ENCODE measurements around the gene MYEF2. TPM values are rescaled to one million over a fixed set of nuclear protein-coding genes. Genes with fewer than 3 reads are reported as not detected.

The MYEF2 gene
- total RNA-seq, 2 experiments from 2014 or later, result 44.0 to 107 TPM

- H4K20me1 ChIP-seq (ENCODE audit: insufficient read depth, low read length), result peaks cover 6% of the 10 kb centered on the region; the same call in 1 of the 2 replicates
- peaks cover 63% of the 10 kb centered on the region for H3K79me2 ChIP-seq (ENCODE audit: insufficient read depth, low read depth, low read length)
- peak overlapping the region; percentile 93 for H3K4me2 ChIP-seq (ENCODE audit: low read length)
- CTCF ChIA-PET (ENCODE audit: unreplicated experiment), result no interaction called here
- intact Hi-C loops (cut with micrococcal nuclease; ENCODE audit: unreplicated experiment), result no loop called here
- BruUV-seq (replicated peaks), result TSS peak; percentile 65
- H2AFZ ChIP-seq (ENCODE audit: low read length), result peak overlapping the region; percentile 94; the same call in 1 of the 2 replicates
- H3K9me2 ChIP-seq (ENCODE audit: insufficient read depth, low read length), result no peaks in the 10 kb centered on the region
- TF ChIP-seq EZH2phosphoT487 (IDR thresholded peaks at IDR 0.05; ENCODE audit: borderline replicate concordance, low read depth, low read length) (no peak), CTCF (conservative IDR thresholded peaks at IDR 0.05; ENCODE audit: low read length) (no peak)
- POLR2A ChIA-PET, result interaction anchor here (1.1 to 1.2 kb wide), 2 partner anchors 153 to 155 kb away, joined by 3 to 4 read pairs; no protein-coding TSS in a partner anchor
- H3K9me3 ChIP-seq (ENCODE audit: low read length), result peaks cover 21% of the 10 kb centered on the region; the same call in 1 of the 2 replicates
- peaks cover 23% of the 10 kb centered on the region for H3K36me3 ChIP-seq (ENCODE audit: insufficient read depth, low read length)
- no peak for DNase-seq (ENCODE audit: low spot score)
- H3K27ac ChIP-seq (ENCODE audit: low read depth, low read length, poor library complexity, severe bottlenecking), result peak overlapping the region; percentile 78
- H3K4me3 ChIP-seq (ENCODE audit: low read depth, low read length, poor library complexity, severe bottlenecking), result peak overlapping the region; percentile 84
- H3K4me1 ChIP-seq (ENCODE audit: insufficient read depth, low read length, poor library complexity, severe bottlenecking), result peaks cover 48% of the 10 kb centered on the region
Observed at GRCh38 chr15:48176957-48177356, 1.1 kb downstream of the MYEF2 start.

DNA sequence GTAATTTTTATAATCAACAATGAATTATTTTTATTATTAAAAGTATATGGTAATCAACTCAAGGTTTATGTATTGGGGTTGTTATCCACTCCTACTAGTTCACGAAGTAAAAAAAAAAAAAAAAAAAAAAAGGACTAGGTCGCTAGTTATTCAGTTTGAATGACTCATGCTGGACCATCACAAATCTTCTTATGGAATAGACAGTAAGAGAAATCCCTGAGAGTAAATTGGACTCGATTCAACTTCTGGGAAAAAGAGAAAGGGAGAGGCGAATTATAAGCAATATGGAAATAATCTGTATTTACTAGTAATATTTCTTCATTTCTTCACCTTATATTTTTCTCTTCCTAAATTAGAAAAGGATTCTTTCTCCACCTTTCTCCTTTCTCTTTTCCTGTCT, 2.0 kb downstream of the MYEF2 start:
- CTCF ChIA-PET (ENCODE audit: unreplicated experiment), result no interaction called here
- Histone ChIP-seq H3K27ac (ENCODE audit: low read depth, low read length, poor library complexity, severe bottlenecking) (no peak overlapping the region), H3K4me1 (ENCODE audit: insufficient read depth, low read length, poor library complexity, severe bottlenecking) (peaks cover 51% of the 10 kb centered on the region), H3K4me3 (ENCODE audit: low read depth, low read length, poor library complexity, severe bottlenecking) (peak overlapping the region; percentile 84), H4K20me1 (ENCODE audit: insufficient read depth, low read length) (peaks cover 6% of the 10 kb centered on the region; the same call in 1 of the 2 replicates), H2AFZ (ENCODE audit: low read length) (no peak overlapping the region), H3K9me3 (ENCODE audit: low read length) (peaks cover 21% of the 10 kb centered on the region; the same call in 1 of the 2 replicates), H3K79me2 (ENCODE audit: insufficient read depth, low read depth, low read length) (peaks cover 72% of the 10 kb centered on the region), H3K36me3 (ENCODE audit: insufficient read depth, low read length) (peaks cover 28% of the 10 kb centered on the region), H3K4me2 (ENCODE audit: low read length) (peak overlapping the region; percentile 93), H3K9me2 (ENCODE audit: insufficient read depth, low read length) (no peaks in the 10 kb centered on the region)
- no peak for TF ChIP-seq EZH2phosphoT487 (IDR thresholded peaks at IDR 0.05; ENCODE audit: borderline replicate concordance, low read depth, low read length)
- no peak for TF ChIP-seq CTCF (conservative IDR thresholded peaks at IDR 0.05; ENCODE audit: low read length)
- BruUV-seq (replicated peaks), result no TSS peak
- POLR2A ChIA-PET, result interaction anchor here (0.6 kb wide), 2 partner anchors 224 to 805 kb away, joined by 3 to 4 read pairs; no protein-coding TSS in a partner anchor
- DNase-seq (ENCODE audit: low spot score), result no peak
- intact Hi-C loops (cut with micrococcal nuclease; ENCODE audit: unreplicated experiment), result no loop called here

DNA sequence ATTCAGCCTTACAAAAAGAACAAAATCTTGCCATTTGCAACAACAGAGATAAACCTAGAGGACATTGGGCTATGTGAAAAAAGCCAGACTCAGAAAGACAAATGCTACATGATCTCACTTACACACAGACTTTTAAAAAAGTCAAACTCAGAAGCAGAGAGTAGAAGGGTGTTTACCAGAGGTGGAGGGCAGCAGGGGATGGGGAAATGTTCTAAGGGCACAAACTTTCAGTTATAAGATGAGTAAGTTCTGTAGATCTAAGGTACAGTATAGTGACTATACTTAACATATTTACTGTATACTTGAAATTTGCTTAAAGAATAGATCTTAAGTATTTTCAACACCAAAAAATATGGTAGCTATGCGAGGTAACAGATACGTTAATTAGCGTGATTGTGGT, 3.0 kb downstream of the MYEF2 start:
- no TSS peak for BruUV-seq (replicated peaks)
- H3K79me2 ChIP-seq (ENCODE audit: insufficient read depth, low read depth, low read length), result peaks cover 82% of the 10 kb centered on the region
- H3K4me1 ChIP-seq (ENCODE audit: insufficient read depth, low read length, poor library complexity, severe bottlenecking), result peaks cover 51% of the 10 kb centered on the region
- H2AFZ ChIP-seq (ENCODE audit: low read length), result no peak overlapping the region
- H3K27ac ChIP-seq (ENCODE audit: low read depth, low read length, poor library complexity, severe bottlenecking), result no peak overlapping the region
- H3K4me2 ChIP-seq (ENCODE audit: low read length), result peak overlapping the region; percentile 93
- peaks cover 35% of the 10 kb centered on the region for H3K36me3 ChIP-seq (ENCODE audit: insufficient read depth, low read length)
- H3K9me3 ChIP-seq (ENCODE audit: low read length), result peaks cover 21% of the 10 kb centered on the region; the same call in 1 of the 2 replicates
- H3K4me3 ChIP-seq (ENCODE audit: low read depth, low read length, poor library complexity, severe bottlenecking), result peak overlapping the region; percentile 19
- ChIA-PET CTCF (ENCODE audit: unreplicated experiment) (no interaction called here), POLR2A (no interaction called here)
- no peaks in the 10 kb centered on the region for H3K9me2 ChIP-seq (ENCODE audit: insufficient read depth, low read length)
- DNase-seq (ENCODE audit: low spot score), result no peak
- no peak for TF ChIP-seq CTCF (conservative IDR thresholded peaks at IDR 0.05; ENCODE audit: low read length)
- no peak for TF ChIP-seq EZH2phosphoT487 (IDR thresholded peaks at IDR 0.05; ENCODE audit: borderline replicate concordance, low read depth, low read length)
- intact Hi-C loops (cut with micrococcal nuclease; ENCODE audit: unreplicated experiment), result no loop called here
- H4K20me1 ChIP-seq (ENCODE audit: insufficient read depth, low read length), result peaks cover 6% of the 10 kb centered on the region; the same call in 1 of the 2 replicates
